BJ (cell line): ENCODE results near the gene JAML. TPM values are rescaled to one million over a fixed set of nuclear protein-coding genes. Genes with fewer than 3 reads are reported as not detected.

Experiments used
- CTCF ChIA-PET: fragments of 350-600 bp; formaldehyde crosslinking; extraction: SDS; loops from one replicate; lab custom pipeline; 2021; ENCODE audit warnings: antibody characterized with exemption, inconsistent platforms; lab: Yijun Ruan, JAX
- POLR2A ChIA-PET: fragments of 300-600 bp; sonication (Branson Sonifier 250); formaldehyde crosslinking; extraction: SDS; loops from one replicate; lab custom pipeline; 2021; ENCODE audit warnings: antibody characterized with exemption; lab: Charles Lee
- DNase-seq: peaks from one replicate; pipeline ENCODE4 v3.0.0-alpha.2; 2011; ENCODE audit warnings: low read depth
- H3K27me3 ChIP-seq: 2 replicates; pipeline ENCODE4 v1.6.0; 2011; ENCODE audit warnings: low read length; ENCODE audit not compliant: control insufficient read depth, insufficient read depth
- H3K36me3 ChIP-seq: 2 replicates; pipeline ENCODE4 v1.5.1; 2011; ENCODE audit warnings: low read length; ENCODE audit not compliant: control insufficient read depth, insufficient read depth
- H3K4me3 ChIP-seq: 2 replicates; pipeline ENCODE4 v1.5.1; 2011; ENCODE audit warnings: low read depth, mild to moderate bottlenecking, control low read depth, low read length
- polyA plus RNA-seq: library from polyadenylated mRNA; depleted of rRNA; stranded (reverse); fragments of >200 nt; gene quantifications from 2 replicates; pipeline ENCODE4 v1.2.3, GENCODE V29; 2011
- TF ChIP-seq, protein P1 (sequence below): IDR thresholded peaks from 2 replicates; pipeline ENCODE4 v1.5.1; 2011; ENCODE audit warnings: low read depth, mild to moderate bottlenecking, control low read depth, inconsistent platforms, low read length, moderate library complexity; ENCODE audit not compliant: insufficient read depth

Gene JAML
- polyA plus RNA-seq, 1 experiment = not detected

- H3K36me3 ChIP-seq = no peaks in the 10 kb centered on the region
- TF ChIP-seq, protein P1, sequence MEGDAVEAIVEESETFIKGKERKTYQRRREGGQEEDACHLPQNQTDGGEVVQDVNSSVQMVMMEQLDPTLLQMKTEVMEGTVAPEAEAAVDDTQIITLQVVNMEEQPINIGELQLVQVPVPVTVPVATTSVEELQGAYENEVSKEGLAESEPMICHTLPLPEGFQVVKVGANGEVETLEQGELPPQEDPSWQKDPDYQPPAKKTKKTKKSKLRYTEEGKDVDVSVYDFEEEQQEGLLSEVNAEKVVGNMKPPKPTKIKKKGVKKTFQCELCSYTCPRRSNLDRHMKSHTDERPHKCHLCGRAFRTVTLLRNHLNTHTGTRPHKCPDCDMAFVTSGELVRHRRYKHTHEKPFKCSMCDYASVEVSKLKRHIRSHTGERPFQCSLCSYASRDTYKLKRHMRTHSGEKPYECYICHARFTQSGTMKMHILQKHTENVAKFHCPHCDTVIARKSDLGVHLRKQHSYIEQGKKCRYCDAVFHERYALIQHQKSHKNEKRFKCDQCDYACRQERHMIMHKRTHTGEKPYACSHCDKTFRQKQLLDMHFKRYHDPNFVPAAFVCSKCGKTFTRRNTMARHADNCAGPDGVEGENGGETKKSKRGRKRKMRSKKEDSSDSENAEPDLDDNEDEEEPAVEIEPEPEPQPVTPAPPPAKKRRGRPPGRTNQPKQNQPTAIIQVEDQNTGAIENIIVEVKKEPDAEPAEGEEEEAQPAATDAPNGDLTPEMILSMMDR = no peak
- H3K27me3 ChIP-seq = peaks cover 6% of the 10 kb centered on the region
- DNase-seq = no peak
- ChIA-PET CTCF (no interaction called here), POLR2A (no interaction called here)
- no peak overlapping the region for H3K4me3 ChIP-seq
Measured at GRCh38 chr11:118243993-118244762, 19.4 kb upstream of the JAML start.

- Histone ChIP-seq H3K36me3 (no peaks in the 10 kb centered on the region), H3K27me3 (peaks cover 8% of the 10 kb centered on the region), H3K4me3 (no peak overlapping the region)
- POLR2A ChIA-PET = no interaction called here
- CTCF ChIA-PET = no interaction called here
- no peak for DNase-seq
- TF ChIP-seq, protein P1 = no peak
Measured at GRCh38 chr11:118243161-118243560, 18.4 kb upstream of the JAML start.

- no peak for DNase-seq
- ChIA-PET CTCF (no interaction called here), POLR2A (no interaction called here)
- no peaks in the 10 kb centered on the region for H3K36me3 ChIP-seq
- TF ChIP-seq, protein P1 = no peak
- H3K4me3 ChIP-seq = no peak overlapping the region
- peaks cover 8% of the 10 kb centered on the region for H3K27me3 ChIP-seq
Measured at GRCh38 chr11:118241764-118242098, 16.9 kb upstream of the JAML start.

- Histone ChIP-seq H3K27me3 (peaks cover 8% of the 10 kb centered on the region), H3K36me3 (no peaks in the 10 kb centered on the region), H3K4me3 (no peak overlapping the region)
- TF ChIP-seq, protein P1 = no peak
- POLR2A ChIA-PET = no interaction called here
- CTCF ChIA-PET = no interaction called here
- no peak for DNase-seq
Measured at GRCh38 chr11:118240999-118241763, 16.4 kb upstream of the JAML start.

GRCh38 chr11:118239509-118240205, 14.8 kb upstream of the JAML start:
- Histone ChIP-seq H3K27me3 (peaks cover 8% of the 10 kb centered on the region), H3K36me3 (no peaks in the 10 kb centered on the region), H3K4me3 (no peak overlapping the region)
- CTCF ChIA-PET = interaction anchor here (1.0 kb wide), 1 partner anchor 68 kb away, joined by 3 read pairs; no protein-coding TSS in a partner anchor
- POLR2A ChIA-PET = no interaction called here
- DNase-seq = no peak
- TF ChIP-seq, protein P1 = no peak
